Thyroid gland (tissue), 4 donors: ENCODE results near the gene ZBTB16.

ENCODE experiments used
- POLR2A ChIP-seq, 2 donors: fragments of 450-650 bp; IDR thresholded peaks; one replicate each; pipeline ENCODE4 v1.6.1; 2017; ENCODE audit warnings: antibody characterized with exemption in 2 of 2, mild to moderate bottlenecking in 2 of 2, moderate library complexity in 1 of 2
- TF ChIP-seq, protein P1 (sequence below), 6 experiments: fragments of 200-600 bp in 3 of 6; fragments of 450-650 bp in 3 of 6; sonication (generic) in 3 of 6; IDR thresholded peaks; one replicate each; pipeline ENCODE4 v1.5.1; 2016 to 2019; ENCODE audit warnings: antibody characterized with exemption in 6 of 6, mild to moderate bottlenecking in 2 of 6, inconsistent platforms in 1 of 6, moderate library complexity in 1 of 6

DNA sequence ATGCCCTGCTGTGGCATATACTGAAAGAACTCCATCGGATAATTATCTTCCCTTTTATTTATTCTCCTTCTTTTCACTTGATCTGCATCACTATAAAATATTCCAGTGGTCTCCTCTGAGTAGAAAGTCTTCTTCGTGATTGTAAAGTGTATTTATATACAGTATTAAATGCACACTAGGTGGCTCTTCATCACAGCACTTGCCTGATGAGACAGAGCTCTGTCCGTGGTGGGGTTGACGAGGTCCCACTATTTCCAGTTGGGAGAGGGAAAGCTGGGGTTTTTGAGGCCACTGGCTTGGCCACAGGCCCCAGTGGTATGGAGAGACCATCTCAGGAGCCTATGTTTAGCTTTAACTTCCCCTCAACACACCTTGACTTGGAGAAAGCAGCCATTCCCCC, 31.6 kb upstream of the ZBTB16 start:
- TF ChIP-seq, protein P1, sequence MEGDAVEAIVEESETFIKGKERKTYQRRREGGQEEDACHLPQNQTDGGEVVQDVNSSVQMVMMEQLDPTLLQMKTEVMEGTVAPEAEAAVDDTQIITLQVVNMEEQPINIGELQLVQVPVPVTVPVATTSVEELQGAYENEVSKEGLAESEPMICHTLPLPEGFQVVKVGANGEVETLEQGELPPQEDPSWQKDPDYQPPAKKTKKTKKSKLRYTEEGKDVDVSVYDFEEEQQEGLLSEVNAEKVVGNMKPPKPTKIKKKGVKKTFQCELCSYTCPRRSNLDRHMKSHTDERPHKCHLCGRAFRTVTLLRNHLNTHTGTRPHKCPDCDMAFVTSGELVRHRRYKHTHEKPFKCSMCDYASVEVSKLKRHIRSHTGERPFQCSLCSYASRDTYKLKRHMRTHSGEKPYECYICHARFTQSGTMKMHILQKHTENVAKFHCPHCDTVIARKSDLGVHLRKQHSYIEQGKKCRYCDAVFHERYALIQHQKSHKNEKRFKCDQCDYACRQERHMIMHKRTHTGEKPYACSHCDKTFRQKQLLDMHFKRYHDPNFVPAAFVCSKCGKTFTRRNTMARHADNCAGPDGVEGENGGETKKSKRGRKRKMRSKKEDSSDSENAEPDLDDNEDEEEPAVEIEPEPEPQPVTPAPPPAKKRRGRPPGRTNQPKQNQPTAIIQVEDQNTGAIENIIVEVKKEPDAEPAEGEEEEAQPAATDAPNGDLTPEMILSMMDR (IDR thresholded peaks at IDR 0.05): no peak
- no peak for TF ChIP-seq POLR2A (IDR thresholded peaks at IDR 0.05)
